Activated T-helper 1 cell treated with anti-CD3 and anti-CD28 coated beads, Interleukin-2, amount 50 U/mL, for 16 hours (primary cell): ENCODE measurements around the gene ITGAL.
"Not testable (repeated sequence)": the region's sequence is repeated elsewhere in the genome, so short reads cannot be mapped to it uniquely, and the experiment has no call there.

Source experiments
- DNase-seq, 2 donors: peaks; one replicate each; pipeline ENCODE4 v3.0.0-alpha.2; 2020; ENCODE audit warnings: low read depth in 1 of 2, low spot score in 1 of 2

The ITGAL gene

DNA sequence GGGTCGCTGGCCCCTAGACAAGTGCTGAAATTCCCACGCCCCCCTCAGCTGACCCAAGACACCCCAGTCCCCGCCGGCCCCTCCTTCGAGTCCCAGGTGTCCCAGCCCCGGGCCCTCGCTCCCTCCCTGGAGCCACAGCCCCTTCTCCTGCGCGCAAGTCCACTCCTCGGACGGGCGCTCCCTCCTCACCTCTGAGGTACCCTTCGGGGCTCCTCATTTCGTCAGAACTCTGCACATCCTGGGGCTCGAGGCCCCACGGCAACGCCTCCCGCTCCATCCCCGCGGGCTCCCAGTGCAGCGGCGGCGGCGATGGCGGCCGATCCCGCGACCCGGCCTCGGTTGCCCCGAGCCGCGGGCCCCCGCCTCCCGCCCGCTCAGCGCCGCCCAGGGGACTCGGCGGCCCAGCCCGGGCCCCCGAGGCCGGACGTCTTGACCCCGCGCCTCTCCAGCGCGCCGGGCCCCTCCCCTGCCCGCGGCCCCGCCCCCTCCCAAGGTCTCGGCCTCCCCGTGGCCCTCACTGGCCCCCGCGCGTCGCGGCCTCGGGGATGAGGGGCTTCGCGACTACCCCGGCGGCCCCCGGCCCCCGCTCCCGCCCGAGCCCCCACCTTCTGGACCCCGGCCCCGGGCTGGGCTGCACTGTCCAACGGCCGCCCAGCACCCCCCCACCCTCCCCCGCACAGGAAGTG lies 53.7 kb downstream of the ITGAL start, which contains the start of gene ZNF768:
TSS of gene ZNF768 (minus strand) at position 430 of the 686 bp plus-strand sequence. CDS start at position 277, 153 bp downstream.
- no peak for DNase-seq

GRCh38 chr16:30526823-30527634 lies 54.5 kb downstream of the ITGAL start:
- peak; percentile 77 to 88 for DNase-seq

DNA sequence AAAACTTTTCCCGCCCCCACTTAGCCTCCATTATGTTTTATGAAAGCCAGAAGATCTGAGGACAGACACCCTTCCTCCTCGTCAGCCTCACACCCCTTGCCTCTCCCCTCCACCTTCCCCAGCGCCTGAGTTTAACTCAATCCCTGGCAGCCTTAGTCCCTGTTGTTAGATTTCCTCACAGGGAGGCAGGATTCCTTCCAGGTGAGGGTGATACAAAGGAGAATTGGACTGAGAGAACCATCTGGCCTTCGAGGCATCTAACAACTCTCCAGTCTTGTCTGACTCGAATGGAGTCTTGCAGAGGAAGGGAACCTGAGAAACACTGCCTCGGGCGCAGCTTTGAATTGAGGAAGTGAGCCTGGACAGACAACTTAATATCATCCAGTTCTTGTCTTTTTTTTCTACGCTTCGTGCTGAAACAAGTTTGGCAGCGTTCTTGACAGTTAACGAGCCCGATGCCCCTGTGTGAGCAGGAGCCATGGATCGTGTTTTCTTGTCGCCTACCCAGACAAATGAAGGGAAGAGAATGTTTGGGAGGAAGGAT lies 55.2 kb downstream of the ITGAL start:
- no peak for DNase-seq

GRCh38 chr16:30528799-30529457 lies 56.4 kb downstream of the ITGAL start:
- no peak for DNase-seq

GRCh38 chr16:30530163-30531037 lies 57.9 kb downstream of the ITGAL start:
- DNase-seq = no peak

DNA sequence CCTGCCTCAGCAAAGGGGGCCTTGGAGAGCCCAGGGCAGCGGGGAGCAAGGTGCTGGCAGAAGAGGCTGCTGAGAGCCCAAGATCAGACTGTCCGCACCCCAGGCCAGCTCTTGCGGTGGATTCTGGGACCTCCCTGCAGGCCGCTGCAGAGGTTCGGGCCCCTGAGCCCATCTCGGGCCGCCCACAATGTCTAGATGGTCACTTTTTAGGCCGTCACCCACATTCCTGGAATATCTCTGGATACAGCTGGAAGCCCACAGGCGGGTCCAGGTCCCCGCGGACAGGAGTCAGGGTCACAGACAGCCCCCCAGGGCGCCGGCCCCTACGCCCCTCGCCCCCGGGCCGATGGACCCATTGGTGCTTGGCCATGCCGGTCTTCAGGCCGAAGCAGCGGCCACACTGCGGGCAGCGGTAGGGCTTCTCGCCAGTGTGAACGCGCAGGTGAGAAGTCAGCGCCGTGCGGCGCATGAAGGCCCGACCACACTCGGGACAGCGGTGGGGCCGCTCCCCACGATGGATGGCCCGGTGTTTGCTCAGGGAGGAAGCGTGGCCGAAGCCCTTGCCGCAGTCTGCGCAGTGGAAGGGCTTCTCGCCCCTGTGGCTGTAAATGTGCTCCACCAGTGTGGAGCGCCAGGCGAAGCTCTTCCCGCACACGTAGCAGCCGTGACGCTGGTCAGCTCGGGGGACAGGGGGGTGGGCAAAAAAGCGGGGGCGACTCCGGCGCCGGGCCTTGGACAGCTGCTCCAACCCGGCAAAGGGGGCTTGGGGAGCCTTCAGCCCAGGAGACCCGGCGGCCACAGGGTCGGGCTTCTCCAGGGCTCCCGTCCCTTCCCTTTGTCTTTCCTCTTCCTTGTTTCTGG lies 60.0 kb downstream of the ITGAL start:
- DNase-seq = no peak

DNA sequence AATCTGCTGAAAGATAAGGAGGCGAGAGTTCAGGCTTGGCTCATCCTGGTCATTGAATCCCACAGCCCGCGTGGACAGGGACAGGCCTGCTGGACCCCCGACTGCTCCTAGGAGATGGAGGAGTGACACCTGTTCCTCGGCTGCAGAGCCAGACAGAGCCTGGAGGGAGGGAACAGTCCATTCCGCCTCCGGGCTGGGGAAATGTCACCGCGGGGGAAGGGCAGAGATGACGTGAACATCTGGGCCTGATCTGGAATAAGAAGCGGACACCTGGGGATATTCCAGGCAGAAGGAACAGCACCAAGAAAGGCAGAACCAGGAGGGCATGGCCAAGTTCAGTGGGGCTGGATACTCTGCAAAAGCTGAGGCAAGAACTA lies 60.6 kb downstream of the ITGAL start:
- DNase-seq = no peak

DNA sequence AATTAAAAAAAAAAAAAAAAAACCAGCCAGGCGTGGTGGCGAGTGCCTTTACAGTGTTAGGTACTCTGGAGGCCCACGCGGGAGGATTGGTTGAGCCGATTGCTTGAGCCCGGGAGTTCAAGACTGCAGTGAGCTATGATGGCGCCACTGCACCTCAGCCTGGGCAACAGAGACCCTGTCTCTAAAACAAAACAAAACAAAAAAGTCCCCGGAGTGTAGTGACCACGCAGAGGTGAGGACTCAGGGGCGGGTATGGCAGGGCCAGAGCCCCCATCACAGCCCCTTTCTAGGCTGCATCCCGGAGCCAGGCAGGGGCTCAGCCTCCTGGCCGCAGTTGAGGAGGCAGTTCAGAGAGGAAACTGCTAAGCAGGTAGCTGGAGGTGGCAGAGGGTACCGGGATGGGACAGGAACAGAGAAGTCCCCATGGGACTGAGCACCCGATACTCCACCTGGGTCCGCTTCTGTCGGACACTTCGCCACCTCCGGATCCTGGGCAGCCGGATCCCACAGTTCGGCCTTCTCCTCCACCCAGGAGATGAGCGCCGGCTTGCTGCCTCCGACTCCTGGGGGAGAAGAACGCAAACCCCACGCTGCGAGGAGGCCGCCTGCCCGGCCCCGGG lies 61.3 kb downstream of the ITGAL start:
- no peak for DNase-seq

DNA sequence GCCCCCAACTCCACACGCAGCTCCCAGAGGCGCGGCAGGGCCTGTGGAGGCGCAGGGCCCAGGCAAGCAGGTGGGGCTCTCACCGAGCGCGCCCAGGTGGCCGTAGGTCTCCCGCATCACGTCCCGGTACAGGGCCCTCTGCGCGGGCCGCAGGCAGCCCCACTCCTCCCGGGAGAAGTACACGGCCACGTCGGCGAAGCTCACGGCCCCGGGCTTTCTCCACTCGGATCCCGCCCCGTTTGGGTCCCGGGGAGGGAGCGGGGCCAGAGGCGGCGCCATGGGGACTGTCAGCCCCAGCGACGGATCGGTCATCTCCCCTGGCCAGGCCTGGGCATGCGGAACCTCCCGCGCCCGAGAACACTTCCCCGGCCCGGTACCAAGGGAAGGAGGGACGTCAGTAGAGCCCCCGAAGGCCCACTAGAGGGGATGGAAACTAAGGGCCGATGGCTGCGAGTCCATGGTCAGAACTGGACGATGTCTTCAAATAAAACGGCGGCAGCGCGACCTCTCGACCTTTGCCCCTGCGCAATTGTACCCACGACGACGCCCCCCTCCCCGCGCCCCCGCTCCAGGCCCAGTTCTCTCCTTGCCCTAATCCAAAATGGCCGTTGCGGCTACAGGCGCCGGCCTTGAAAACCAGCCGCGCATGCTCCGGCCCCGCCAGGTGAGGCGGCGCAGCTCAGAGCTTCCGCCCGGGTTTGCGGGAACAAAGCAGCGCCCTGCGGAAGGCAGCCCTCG lies 62.0 kb downstream of the ITGAL start, which contains the start of gene ZNF747:
TSS of gene ZNF747 (minus strand) at position 491 of the 738 bp plus-strand sequence. CDS start at position 312, 179 bp downstream.
- DNase-seq = peak; percentile 82 to 85

DNA sequence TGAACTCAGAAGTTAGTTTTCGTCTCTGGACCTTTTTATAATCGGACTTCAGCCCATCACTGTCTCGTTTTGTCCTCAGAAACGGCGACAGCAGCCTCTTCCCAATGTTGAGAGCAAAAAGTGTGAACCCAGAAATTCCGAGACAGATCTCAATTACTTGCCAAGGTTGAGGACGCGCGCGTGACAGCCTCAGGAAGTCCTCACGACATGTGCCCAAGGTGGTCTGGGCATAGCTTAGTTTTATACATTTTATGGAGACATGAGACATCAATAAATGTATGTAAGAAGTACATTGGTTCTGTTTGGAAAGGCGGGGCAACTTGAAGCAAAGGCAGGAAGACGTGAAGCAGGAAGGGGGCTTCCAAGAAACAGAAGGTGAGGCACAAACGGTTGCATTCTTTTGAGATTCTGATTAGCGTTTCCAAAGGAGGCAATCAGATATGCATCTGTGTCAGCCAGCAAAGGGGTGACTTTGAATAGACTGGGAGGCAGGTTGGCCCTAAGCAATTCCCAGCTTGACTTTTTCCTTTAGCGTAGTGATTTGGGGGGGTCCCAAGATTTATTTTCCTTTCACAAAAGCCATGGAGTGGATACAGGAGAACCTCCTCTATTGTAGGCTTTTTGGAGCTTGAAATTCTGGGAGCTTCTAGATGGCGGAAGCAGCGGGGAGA lies 62.7 kb downstream of the ITGAL start:
- no peak for DNase-seq

GRCh38 chr16:30535777-30536190 lies 63.2 kb downstream of the ITGAL start:
- peak; percentile 32 to 48 for DNase-seq

DNA sequence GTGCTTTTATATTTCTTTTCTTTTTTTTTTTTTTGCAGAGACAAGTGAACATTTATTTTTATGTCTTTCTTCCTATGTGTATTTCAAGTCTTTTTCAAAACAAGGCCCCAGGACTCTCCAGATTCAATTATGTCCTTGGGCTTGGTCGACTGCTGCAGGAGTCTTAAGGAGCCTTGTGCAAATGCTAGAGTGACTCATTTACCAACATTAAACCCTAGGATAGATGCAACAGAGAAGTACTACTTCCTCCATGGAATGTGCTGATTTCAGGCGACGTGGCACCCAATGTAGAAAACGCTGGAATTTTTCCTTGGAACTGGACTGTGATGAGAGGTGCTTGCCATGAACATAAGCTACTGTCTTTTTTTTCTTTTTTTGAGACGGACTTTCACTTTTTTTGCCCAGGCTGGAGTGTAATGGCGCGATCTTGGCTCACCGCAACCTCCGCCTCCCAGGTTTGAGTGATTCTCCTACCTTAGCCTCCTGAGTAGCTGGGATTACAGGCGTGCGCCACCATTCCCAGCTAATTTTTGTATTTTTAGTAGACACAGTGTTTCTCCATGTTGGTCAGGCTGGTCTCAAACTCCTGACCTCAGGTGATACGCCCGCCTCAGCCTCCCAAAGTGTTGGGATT lies 64.0 kb downstream of the ITGAL start:
- DNase-seq = not testable (repeated sequence)

DNA sequence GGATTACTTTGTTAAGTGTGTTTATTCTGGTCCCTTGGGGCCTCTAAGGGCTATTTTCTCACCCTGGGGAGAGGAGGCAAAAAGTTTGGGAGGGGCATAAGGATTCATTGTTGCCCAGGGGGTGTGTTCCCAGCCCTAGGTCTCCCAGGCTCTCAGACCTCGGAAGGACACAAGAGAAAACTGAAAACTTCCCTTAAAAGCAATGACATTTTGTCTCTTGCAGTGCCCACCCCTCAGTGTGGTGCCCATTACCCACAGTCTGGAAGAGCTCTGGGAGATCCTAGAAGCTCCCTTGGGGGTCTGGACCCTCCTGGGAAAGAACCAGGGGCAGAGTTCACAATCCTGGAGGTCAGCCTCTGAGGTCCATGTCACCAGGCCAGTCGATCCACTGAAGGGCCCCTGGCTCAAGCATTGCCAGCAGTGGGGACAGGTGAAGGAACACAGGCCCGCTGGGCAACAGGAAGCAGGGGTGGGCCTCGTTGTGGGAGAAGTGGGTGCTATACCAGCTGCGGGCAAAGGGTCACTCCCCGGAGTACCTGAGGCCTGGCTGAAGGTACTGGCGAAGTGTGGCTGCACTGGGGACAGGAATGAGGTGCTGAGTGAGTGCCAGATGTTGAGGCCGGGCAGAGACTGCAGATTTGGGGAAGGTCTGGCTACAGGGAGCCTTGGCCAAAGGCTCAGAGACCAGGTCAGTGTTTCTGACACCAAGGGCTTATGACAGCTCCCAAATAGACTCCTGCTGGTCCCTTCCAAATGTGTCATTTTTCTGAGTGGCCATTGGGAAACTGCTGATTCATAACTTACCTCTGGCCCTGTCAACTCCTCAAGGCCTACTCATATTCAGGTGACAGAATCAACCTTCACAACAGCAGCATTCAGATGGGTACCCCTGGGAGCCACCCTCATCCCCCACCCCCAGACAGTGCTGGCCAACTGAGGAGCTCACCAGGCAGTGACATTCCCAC lies 66.7 kb downstream of the ITGAL start:
- DNase-seq = no peak

- DNase-seq = not testable (repeated sequence)
Observed at GRCh38 chr16:30539986-30540526, 67.5 kb downstream of the ITGAL start.

DNA sequence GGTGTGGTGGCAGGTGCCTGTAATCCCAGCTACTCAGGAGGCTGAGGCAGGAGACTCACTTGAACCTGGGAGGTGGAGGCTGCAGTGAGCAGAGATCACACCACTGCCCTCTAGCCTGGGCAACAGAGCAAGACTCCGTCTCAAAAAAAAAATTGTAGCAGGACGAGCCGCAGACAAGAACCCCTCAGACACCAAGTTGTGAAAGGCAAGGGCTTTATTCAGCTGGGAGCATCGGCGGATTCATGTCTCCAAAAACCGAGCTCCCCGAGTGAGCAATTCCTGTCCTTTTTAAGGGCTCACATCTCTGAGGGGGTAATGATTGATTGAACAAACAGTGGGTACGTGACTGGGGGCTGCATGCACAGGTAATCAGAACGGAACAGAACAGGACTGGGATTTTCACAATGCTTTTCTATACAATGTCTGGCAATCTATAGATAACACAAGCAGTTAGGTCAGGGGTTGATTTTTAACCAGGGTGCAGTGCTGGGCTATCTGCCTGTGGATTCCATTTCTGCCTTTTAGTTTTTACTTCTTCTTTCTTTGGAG lies 68.4 kb downstream of the ITGAL start:
- DNase-seq = not testable (repeated sequence)
